K562 treated with DMSO at 1 percent for 48 hours (cell line): Measurements from ENCODE around the gene ZSCAN4. TPM values are rescaled to one million over a fixed set of nuclear protein-coding genes. Genes with fewer than 3 reads are reported as not detected.

ENCODE experiments used
- total RNA-seq: library from RNA; unstranded; fragments of 300-600 nt; gene quantifications from 2 replicates; pipeline ENCODE4 v1.2.3, GENCODE V29; 2022; ENCODE audit warnings: low replicate concordance; ENCODE audit errors: extremely low read depth

The ZSCAN4 gene, protein sequence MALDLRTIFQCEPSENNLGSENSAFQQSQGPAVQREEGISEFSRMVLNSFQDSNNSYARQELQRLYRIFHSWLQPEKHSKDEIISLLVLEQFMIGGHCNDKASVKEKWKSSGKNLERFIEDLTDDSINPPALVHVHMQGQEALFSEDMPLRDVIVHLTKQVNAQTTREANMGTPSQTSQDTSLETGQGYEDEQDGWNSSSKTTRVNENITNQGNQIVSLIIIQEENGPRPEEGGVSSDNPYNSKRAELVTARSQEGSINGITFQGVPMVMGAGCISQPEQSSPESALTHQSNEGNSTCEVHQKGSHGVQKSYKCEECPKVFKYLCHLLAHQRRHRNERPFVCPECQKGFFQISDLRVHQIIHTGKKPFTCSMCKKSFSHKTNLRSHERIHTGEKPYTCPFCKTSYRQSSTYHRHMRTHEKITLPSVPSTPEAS
- not detected in 2 replicates for total RNA-seq

GRCh38 chr19:57668635-57669034, at the start of gene ZSCAN4:
TSS of gene ZSCAN4 (plus strand) at chr19:57668935. CDS start at chr19:57676146, 7,211 bp downstream.

GRCh38 chr19:57632987-57633831, 35.5 kb upstream of the ZSCAN4 start, which contains the start of gene ZNF211:
TSS of gene ZNF211 (plus strand) at chr19:57633168. CDS start at chr19:57633347, 179 bp downstream.

GRCh38 chr19:57708641-57709361, 40.1 kb downstream of the ZSCAN4 start, which contains the start of gene ZNF154:
TSS of gene ZNF154 (minus strand) at chr19:57709204. CDS start at chr19:57708971, 233 bp downstream.

Other genes starting within 250 kb of the ZSCAN4 start
- not detected in 2 replicates for gene ZNF749, start 233.6 kb upstream of the ZSCAN4 start, total RNA-seq
- not detected in 2 replicates for gene VN1R1, start 211.8 kb upstream of the ZSCAN4 start, total RNA-seq
- gene ZNF772, start 191.4 kb upstream of the ZSCAN4 start, total RNA-seq, result not detected in 2 replicates
- not detected in 2 replicates for gene ZNF419, start 181.2 kb upstream of the ZSCAN4 start, total RNA-seq
- gene ZNF773, start 169.0 kb upstream of the ZSCAN4 start, total RNA-seq, result not detected in 2 replicates
- not detected in 2 replicates for gene ZNF549, start 141.6 kb upstream of the ZSCAN4 start, total RNA-seq
- gene ZNF550, start 109.1 kb upstream of the ZSCAN4 start, total RNA-seq, result not detected in 2 replicates
- gene ZNF416, start 90.0 kb upstream of the ZSCAN4 start, total RNA-seq, result not detected in 2 replicates
- not detected in 2 replicates for gene ZIK1, start 84.8 kb upstream of the ZSCAN4 start, total RNA-seq
- not detected in 2 replicates for gene ZNF530, start 69.0 kb upstream of the ZSCAN4 start, total RNA-seq
- not detected in 2 replicates for gene ZNF134, start 54.7 kb upstream of the ZSCAN4 start, total RNA-seq
- not detected in 2 replicates for gene ZNF211, start 35.8 kb upstream of the ZSCAN4 start, total RNA-seq
- not detected in 2 replicates for gene ZNF551, start 13.0 kb downstream of the ZSCAN4 start, total RNA-seq
- gene ZNF154, start 40.3 kb downstream of the ZSCAN4 start, total RNA-seq, result not detected in 2 replicates
- not detected in 2 replicates for gene ZNF671, start 58.7 kb downstream of the ZSCAN4 start, total RNA-seq
- gene ZNF776, start 77.9 kb downstream of the ZSCAN4 start, total RNA-seq, result not detected in 2 replicates
- gene ZNF586, start 100.7 kb downstream of the ZSCAN4 start, total RNA-seq, result not detected in 2 replicates
- not detected in 2 replicates for gene ZNF552, start 146.0 kb downstream of the ZSCAN4 start, total RNA-seq
- gene ZNF587B, start 161.4 kb downstream of the ZSCAN4 start, total RNA-seq, result not detected in 2 replicates
- not detected in 2 replicates for gene ZNF587, start 180.9 kb downstream of the ZSCAN4 start, total RNA-seq
- gene ZNF814, start 220.1 kb downstream of the ZSCAN4 start, total RNA-seq, result not detected in 2 replicates
- not detected in 2 replicates for gene ZNF417, start 247.7 kb downstream of the ZSCAN4 start, total RNA-seq